ENCODE results near the gene REV3L.
A peak's percentile ranks its signal among the peaks of the same experiment; 100 is the strongest.

The REV3L gene

DNA sequence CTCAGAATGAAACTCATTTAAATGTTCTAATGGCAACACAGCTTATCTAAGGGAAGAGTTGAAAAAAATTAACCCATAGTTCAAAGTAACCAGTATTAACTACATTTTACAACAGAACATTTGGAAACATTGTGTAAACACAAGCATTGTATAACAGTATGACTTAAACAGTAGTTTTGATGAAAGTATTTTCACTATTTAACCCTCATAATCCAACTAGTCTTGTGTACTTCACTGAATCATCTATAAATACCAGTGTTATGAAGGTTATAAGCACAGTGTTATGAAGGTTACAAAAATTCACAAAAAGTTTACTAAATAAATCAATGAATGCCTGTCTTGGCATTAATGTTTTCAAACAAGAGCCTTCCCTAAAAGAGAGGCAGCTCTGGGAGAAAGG lies 66.5 kb downstream of the REV3L start:
- intact Hi-C loops (cut with micrococcal nuclease), result no loop called here
- H3K4me3 Mint-ChIP-seq, result no peak overlapping the region
- peaks cover 9% of the 10 kb centered on the region for H3K4me1 Mint-ChIP-seq (ENCODE audit: low read depth)
- no peaks in the 10 kb centered on the region for H3K36me3 Mint-ChIP-seq (ENCODE audit: low read depth)
- no peaks in the 10 kb centered on the region for H3K27me3 Mint-ChIP-seq
- H3K9me3 Mint-ChIP-seq, result no peaks in the 10 kb centered on the region
- no peak overlapping the region for H3K27ac Mint-ChIP-seq

DNA sequence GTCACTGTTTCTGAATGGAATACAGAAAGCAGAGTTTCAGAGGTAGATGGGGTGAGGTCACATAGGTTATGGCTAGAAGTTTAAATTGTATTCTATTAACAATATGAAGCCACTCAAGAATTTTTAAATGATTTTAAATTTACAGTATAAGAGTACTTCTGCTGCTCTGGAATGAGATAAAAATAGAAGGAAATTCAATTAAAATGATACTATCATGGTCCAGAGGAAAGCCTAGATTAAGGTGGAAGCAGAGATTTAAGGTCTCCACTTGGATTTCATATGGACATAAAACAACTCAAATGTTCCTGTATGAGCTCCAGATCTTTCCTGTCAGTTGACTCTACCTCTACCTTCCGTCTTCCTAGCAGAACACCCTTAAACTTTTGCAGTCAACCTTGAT lies 68.6 kb downstream of the REV3L start:
- Mint-ChIP-seq H3K4me1 (ENCODE audit: low read depth) (peaks cover 23% of the 10 kb centered on the region), H3K36me3 (ENCODE audit: low read depth) (no peaks in the 10 kb centered on the region), H3K27me3 (no peaks in the 10 kb centered on the region), H3K9me3 (no peaks in the 10 kb centered on the region), H3K4me3 (no peak overlapping the region), H3K27ac (no peak overlapping the region)
- intact Hi-C loops (cut with micrococcal nuclease), result no loop called here

DNA sequence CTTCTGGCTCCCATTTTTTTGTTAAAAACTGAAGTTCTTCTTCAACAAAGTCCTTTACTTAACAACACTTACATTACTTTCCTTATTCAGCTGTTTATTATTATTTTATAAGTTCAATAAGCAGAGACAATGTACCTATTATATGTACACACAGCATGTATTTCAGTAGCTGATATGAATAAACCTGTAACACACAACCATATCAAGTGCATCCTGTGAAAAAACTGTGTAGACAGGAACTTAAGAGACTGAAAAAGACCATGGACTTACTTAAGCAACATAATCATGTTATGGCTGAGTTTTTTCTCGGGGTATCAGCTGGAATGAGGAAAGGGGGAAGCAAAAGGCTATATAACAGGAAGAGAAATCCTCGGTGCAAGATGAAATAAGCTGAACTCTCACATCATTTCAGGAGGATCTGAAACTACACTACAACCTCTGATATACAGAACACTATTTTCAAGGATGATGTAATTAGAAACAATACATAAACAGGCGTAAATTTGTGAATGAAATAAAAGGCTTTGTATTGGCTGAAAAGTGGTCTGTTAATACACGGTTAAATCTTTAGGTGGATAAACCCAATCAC lies 70.9 kb downstream of the REV3L start:
- H3K9me3 Mint-ChIP-seq, result no peaks in the 10 kb centered on the region
- no peak overlapping the region for H3K4me3 Mint-ChIP-seq
- no peak overlapping the region for H3K27ac Mint-ChIP-seq
- H3K4me1 Mint-ChIP-seq (ENCODE audit: low read depth), result peaks cover 27% of the 10 kb centered on the region
- intact Hi-C loops (cut with micrococcal nuclease), result no loop called here
- H3K27me3 Mint-ChIP-seq, result no peaks in the 10 kb centered on the region
- no peaks in the 10 kb centered on the region for H3K36me3 Mint-ChIP-seq (ENCODE audit: low read depth)

DNA sequence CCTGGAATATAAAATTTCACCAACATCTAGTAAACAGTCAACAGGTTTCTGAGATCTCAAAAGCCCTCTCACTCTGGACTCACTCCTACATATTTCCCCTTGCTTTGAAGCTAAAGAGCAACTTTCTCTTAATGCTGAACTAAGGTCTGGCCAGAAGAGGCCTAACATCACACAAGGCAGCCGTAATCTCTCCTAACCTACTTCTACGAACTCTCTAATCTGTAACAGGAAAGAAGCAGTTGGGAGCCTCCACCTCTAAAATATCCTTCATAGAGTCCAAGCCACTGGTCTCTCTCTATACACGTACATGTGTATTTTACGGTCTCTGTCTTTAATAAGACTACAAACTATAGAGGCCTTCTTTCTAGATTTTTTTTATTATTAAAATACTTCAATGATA lies 72.0 kb downstream of the REV3L start:
- Mint-ChIP-seq H3K27ac (peak overlapping the region; percentile 25), H3K4me1 (ENCODE audit: low read depth) (peaks cover 31% of the 10 kb centered on the region)
- intact Hi-C loops (cut with micrococcal nuclease), result no loop called here

DNA sequence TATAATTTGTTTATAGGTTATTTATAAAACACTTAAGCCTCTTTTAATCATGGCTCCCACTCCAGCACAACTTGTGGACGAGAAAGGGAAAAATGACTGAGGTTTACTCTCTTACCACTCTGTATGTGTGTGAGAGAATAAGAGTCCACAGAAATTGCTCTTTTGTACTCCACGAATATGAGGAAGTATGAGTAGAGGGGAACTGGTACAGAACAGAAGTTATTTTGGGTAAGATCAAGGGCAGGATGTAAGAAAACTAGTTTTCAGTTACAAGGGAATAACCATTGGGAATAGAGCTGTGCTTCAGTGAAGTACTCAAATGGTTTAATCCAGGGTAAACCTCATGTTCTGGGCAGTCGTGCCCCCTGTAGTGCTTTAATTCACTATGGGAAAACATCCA lies 72.6 kb downstream of the REV3L start:
- Mint-ChIP-seq H3K4me3 (no peak overlapping the region), H3K36me3 (ENCODE audit: low read depth) (no peaks in the 10 kb centered on the region), H3K4me1 (ENCODE audit: low read depth) (peaks cover 33% of the 10 kb centered on the region), H3K27me3 (no peaks in the 10 kb centered on the region), H3K27ac (peak overlapping the region; percentile 25), H3K9me3 (no peaks in the 10 kb centered on the region)
- intact Hi-C loops (cut with micrococcal nuclease), result no loop called here

More for the DNA sequence above, 72.0 kb downstream of the REV3L start:
- Mint-ChIP-seq H3K4me3 (no peak overlapping the region), H3K36me3 (ENCODE audit: low read depth) (no peaks in the 10 kb centered on the region), H3K27me3 (no peaks in the 10 kb centered on the region), H3K9me3 (no peaks in the 10 kb centered on the region)

DNA sequence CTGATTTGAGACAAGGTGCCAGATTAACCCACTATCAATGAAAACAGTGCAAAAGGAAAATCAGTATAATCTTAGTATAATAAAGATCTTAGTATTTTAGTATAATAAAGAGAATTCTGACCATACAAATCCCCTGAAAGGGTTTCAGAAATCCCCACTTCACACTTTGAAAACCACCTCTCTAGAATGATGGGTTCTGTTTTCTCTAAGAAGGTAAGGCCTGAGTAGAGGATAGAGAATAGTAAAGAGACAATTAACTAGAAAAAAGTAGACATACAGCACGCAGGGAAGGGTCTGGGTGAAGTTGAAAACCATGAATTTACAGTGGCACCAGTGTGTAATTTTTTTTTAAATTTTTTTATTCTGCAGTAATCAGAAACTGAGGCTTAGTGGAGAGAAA lies 73.6 kb downstream of the REV3L start:
- Mint-ChIP-seq H3K27ac (no peak overlapping the region), H3K36me3 (ENCODE audit: low read depth) (peaks cover 2% of the 10 kb centered on the region), H3K4me1 (ENCODE audit: low read depth) (peaks cover 33% of the 10 kb centered on the region), H3K4me3 (no peak overlapping the region), H3K9me3 (no peaks in the 10 kb centered on the region), H3K27me3 (no peaks in the 10 kb centered on the region)
- intact Hi-C loops (cut with micrococcal nuclease), result no loop called here

DNA sequence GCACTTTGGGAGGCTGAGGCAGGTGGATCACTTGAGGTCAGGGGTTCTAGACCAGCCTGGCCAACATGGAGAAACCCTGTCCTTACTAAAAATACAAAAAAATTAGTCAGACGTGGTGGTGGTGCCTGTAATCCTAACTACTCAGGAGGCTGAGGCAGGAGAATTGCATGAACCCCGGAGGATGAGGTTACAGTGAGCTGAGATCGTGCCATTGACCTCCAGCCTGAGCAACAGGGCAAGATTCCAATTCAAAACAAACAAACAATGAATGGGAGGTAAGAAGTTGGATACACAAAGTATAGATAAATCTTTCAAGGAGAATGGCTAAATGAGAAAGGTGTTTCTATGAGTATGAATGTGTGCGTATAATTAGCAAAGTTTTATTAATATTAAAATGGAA lies 75.3 kb downstream of the REV3L start:
- Mint-ChIP-seq H3K36me3 (ENCODE audit: low read depth) (peaks cover 13% of the 10 kb centered on the region), H3K9me3 (no peaks in the 10 kb centered on the region), H3K27ac (peak overlapping the region; percentile 58), H3K4me1 (ENCODE audit: low read depth) (peaks cover 33% of the 10 kb centered on the region), H3K27me3 (no peaks in the 10 kb centered on the region), H3K4me3 (no peak overlapping the region)
- intact Hi-C loops (cut with micrococcal nuclease), result loop anchor here (2.0 kb wide), 1 partner anchor 71 kb away; no protein-coding TSS in a partner anchor

DNA sequence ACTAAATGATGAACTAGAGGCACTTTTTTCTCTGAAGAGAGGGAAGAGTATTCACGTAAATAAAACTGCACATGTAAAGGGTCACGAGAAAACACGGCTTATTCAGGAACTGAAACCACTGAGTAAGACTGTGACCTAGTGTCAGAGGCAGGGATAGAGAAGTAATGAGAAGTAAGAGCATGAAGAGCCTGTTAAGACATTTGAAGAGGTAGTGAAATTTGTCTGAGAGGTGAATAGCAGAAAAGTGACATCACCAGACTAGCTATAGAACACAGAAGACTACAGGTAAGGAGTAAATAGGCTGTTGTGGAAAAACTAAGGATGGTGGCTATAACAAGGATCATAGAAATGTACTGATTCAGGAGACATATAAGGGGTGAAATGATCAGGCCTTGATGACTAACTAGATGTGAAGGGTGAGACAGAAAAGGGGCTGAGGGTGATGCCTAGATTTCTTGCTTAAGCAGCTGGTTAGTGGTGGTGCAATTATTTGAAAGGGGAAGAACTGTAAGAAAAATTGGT lies 76.8 kb downstream of the REV3L start:
- intact Hi-C loops (cut with micrococcal nuclease), result loop anchor here (2.0 kb wide), 1 partner anchor 73 kb away; no protein-coding TSS in a partner anchor
- H3K4me3 Mint-ChIP-seq, result no peak overlapping the region
- H3K27me3 Mint-ChIP-seq, result no peaks in the 10 kb centered on the region
- peaks cover 33% of the 10 kb centered on the region for H3K4me1 Mint-ChIP-seq (ENCODE audit: low read depth)
- H3K36me3 Mint-ChIP-seq (ENCODE audit: low read depth), result peaks cover 13% of the 10 kb centered on the region
- peak overlapping the region; percentile 63 for H3K27ac Mint-ChIP-seq
- H3K9me3 Mint-ChIP-seq, result no peaks in the 10 kb centered on the region

DNA sequence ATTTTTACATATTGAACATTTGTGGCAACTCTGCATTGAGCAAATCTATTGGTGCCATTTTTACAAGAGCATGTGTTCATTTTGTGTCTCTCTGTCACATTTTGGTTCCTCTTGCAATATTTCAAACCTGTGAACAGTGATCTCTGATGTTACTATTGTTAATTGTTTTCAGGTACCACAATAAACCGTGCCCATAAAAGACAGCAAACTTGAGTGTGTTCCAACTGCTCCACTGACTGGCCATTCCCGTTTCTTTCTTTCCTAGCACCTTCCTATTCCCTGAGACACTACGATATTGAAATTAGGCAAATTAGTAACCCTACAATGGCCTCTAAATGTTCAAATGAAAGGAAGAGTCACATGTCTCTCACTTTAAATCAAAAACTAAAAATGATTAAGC lies 79.6 kb downstream of the REV3L start:
- Mint-ChIP-seq H3K36me3 (ENCODE audit: low read depth) (peaks cover 13% of the 10 kb centered on the region), H3K4me1 (ENCODE audit: low read depth) (peaks cover 19% of the 10 kb centered on the region), H3K27ac (no peak overlapping the region), H3K4me3 (no peak overlapping the region), H3K27me3 (no peaks in the 10 kb centered on the region), H3K9me3 (no peaks in the 10 kb centered on the region)
- intact Hi-C loops (cut with micrococcal nuclease), result no loop called here

DNA sequence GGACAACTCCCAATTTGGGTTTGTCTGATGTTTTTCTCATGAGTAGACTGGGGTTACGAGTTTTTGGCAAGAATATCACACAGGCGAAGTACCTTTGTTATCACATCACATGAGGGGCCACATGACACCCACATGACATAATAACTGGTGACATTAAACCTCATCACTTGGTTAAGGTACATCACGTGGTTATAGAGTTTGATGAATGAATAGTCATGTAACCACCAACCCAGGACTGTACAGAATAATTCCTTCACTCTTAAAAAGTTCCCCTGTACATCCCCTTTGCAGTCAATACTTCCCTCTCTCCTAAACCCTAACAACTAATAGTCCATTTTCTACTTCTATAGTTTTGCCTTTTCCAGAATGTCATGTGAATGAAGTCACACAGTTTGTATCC lies 83.4 kb downstream of the REV3L start:
- Mint-ChIP-seq H3K4me3 (no peak overlapping the region), H3K27ac (no peak overlapping the region), H3K9me3 (no peaks in the 10 kb centered on the region), H3K36me3 (ENCODE audit: low read depth) (peaks cover 27% of the 10 kb centered on the region), H3K27me3 (no peaks in the 10 kb centered on the region), H3K4me1 (ENCODE audit: low read depth) (no peaks in the 10 kb centered on the region)
- intact Hi-C loops (cut with micrococcal nuclease), result no loop called here

DNA sequence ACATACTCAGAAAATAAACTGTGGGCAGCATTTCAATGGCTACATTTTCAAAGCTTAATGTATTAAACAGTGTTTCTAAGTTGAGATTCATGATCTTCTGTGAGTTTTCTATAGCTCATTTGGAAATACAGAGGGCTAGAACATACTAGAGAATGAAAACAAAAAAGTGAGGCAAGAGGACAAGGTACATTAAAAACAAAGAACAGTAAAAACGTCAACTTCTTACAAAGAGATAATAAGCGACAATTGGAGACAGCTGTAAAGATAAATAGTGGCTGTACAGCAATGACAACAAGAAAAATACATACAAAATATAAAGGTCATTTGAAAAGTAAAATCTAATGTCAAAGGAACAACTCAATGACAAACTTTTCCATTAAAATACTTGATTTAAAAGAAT lies 94.3 kb downstream of the REV3L start:
- intact Hi-C loops (cut with micrococcal nuclease), result no loop called here
- Mint-ChIP-seq H3K27ac (no peak overlapping the region), H3K4me3 (no peak overlapping the region), H3K4me1 (ENCODE audit: low read depth) (no peaks in the 10 kb centered on the region), H3K27me3 (no peaks in the 10 kb centered on the region), H3K9me3 (no peaks in the 10 kb centered on the region), H3K36me3 (ENCODE audit: low read depth) (peaks cover 20% of the 10 kb centered on the region)

DNA sequence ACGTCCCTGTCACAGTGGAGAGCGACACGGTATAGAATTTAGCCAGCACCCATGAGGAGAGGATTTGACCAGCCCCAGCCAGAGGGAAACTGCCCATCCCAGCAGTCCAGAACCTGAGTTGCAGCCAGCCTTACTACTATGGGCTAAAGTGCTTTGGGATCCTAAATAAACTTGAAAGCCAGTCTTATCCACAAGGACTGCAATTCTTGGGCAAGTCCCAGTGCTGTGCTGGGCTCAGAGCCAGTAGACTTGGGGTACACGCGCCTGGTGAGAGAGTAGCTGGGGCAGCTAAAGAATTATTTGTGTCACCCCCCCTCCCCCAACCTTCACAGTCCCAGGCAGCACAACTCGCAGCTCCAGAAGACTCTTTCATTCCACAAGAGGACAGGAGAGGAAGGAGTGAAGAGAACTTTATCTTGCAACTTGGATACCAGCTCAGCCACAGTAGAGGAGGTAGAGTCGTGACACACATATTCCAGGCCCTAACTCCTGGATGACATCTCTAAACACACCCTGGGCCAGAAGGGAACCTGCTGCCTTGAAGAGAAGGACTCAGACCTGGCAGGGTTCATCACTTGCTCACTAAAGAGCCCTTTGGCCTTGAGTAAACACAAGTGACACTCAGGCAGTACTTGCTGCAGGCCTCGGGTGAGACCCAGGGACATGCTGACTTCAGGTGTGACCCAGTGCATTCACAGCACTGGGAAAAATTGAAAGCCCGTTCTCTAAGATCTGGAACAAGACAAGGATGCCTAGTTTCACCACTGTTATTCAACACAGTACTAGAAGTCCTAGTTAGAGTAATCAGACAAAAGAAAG lies 100.3 kb downstream of the REV3L start:
- no peak overlapping the region for H3K27ac Mint-ChIP-seq
- peaks cover 50% of the 10 kb centered on the region for H3K36me3 Mint-ChIP-seq (ENCODE audit: low read depth)
- no peaks in the 10 kb centered on the region for H3K9me3 Mint-ChIP-seq
- no peaks in the 10 kb centered on the region for H3K4me1 Mint-ChIP-seq (ENCODE audit: low read depth)
- H3K27me3 Mint-ChIP-seq, result no peaks in the 10 kb centered on the region
- H3K4me3 Mint-ChIP-seq, result no peak overlapping the region
- intact Hi-C loops (cut with micrococcal nuclease), result no loop called here

DNA sequence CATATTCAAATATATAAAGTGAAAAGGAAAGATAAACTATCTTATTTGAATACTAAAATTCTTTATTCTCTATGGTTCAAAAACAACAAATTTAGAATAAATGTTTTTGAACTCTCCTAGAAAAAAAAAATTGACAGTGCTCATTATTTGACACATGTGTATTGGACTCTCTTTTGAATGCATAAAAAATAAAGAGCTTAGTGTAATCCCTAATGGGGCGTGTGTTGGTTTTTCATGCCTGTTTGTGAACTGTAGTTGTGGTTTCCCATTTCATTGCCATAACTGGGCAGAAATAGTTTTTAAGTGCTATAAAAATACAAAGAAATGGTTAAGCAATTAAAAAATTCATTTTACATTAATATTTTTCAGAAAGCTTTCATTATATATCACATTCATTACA lies 101.3 kb downstream of the REV3L start:
- intact Hi-C loops (cut with micrococcal nuclease), result no loop called here
- no peak overlapping the region for H3K27ac Mint-ChIP-seq
- no peaks in the 10 kb centered on the region for H3K27me3 Mint-ChIP-seq
- no peaks in the 10 kb centered on the region for H3K9me3 Mint-ChIP-seq
- H3K4me1 Mint-ChIP-seq (ENCODE audit: low read depth), result no peaks in the 10 kb centered on the region
- H3K4me3 Mint-ChIP-seq, result no peak overlapping the region
- peaks cover 51% of the 10 kb centered on the region for H3K36me3 Mint-ChIP-seq (ENCODE audit: low read depth)

DNA sequence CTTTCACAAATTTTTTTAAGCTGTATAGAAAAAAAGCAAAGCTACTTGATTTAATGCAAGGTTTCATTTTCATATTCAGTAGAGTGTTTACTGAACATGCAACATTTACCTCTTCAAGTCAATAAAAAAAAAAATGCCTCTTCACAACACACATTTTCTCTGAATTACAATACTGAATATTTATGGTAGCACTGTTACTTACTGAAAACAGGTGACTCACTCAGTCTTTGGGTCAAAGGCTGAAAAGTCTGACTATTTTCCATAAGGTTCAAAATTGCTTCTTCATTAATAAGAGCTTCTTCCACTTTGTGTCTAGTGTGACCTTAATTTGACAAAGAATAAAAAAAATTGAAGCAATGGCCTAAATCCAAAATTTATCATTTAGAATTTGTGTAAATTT lies 101.9 kb downstream of the REV3L start:
- H3K9me3 Mint-ChIP-seq, result no peaks in the 10 kb centered on the region
- intact Hi-C loops (cut with micrococcal nuclease), result no loop called here
- no peaks in the 10 kb centered on the region for H3K27me3 Mint-ChIP-seq
- no peak overlapping the region for H3K4me3 Mint-ChIP-seq
- no peak overlapping the region for H3K27ac Mint-ChIP-seq
- peaks cover 55% of the 10 kb centered on the region for H3K36me3 Mint-ChIP-seq (ENCODE audit: low read depth)
- no peaks in the 10 kb centered on the region for H3K4me1 Mint-ChIP-seq (ENCODE audit: low read depth)
